Uterus (tissue), 2 donors: ENCODE measurements around the gene C1QTNF6.

Source experiments
- CTCF ChIP-seq, 4 experiments: fragments of 200-600 bp in 2 of 4; fragments of 450-650 bp in 2 of 4; sonication (generic) in 2 of 4; IDR thresholded peaks; one replicate each; pipeline ENCODE4 v1.5.1; 2016 to 2019; ENCODE audit warnings: antibody characterized with exemption in 4 of 4, mild to moderate bottlenecking in 2 of 4, moderate library complexity in 1 of 4
- POLR2A ChIP-seq, 2 donors: fragments of 450-650 bp; IDR thresholded peaks; one replicate each; pipeline ENCODE4 v1.6.1; 2016; ENCODE audit warnings: antibody characterized with exemption in 2 of 2, mild to moderate bottlenecking in 1 of 2, moderate library complexity in 1 of 2

GRCh38 chr22:37226514-37226913 is 38.5 kb upstream of the C1QTNF6 start:
- TF ChIP-seq CTCF (IDR thresholded peaks at IDR 0.05) = no peak
- TF ChIP-seq POLR2A (IDR thresholded peaks at IDR 0.05) = no peak
